Activated gamma-delta T cell treated with anti-CD3 and anti-CD28 coated beads, Interleukin-2, amount 50 U/mL, for 16 hours (primary cell): Measurements from ENCODE around the gene HOXB13.
"Not testable (repeated sequence)": the region's sequence is repeated elsewhere in the genome, so short reads cannot be mapped to it uniquely, and the experiment has no call there.

Experiments
- DNase-seq: peaks from one replicate; pipeline ENCODE4 v3.0.0-alpha.2; 2020; ENCODE audit warnings: low read depth

Gene HOXB13

GRCh38 chr17:48726114-48726915, 2.2 kb downstream of the HOXB13 start:
- no peak for DNase-seq

- DNase-seq = no peak
Observed at GRCh38 chr17:48725288-48726064, 3.1 kb downstream of the HOXB13 start.

- DNase-seq = no peak
Observed at GRCh38 chr17:48725004-48725287, 3.6 kb downstream of the HOXB13 start.

- DNase-seq = peak; percentile 55
Observed at GRCh38 chr17:48724251-48725003, 4.1 kb downstream of the HOXB13 start.

GRCh38 chr17:48723423-48724250, 4.9 kb downstream of the HOXB13 start:
- DNase-seq = no peak

GRCh38 chr17:48722915-48723422, 5.6 kb downstream of the HOXB13 start, which contains the start of gene PRAC2:
TSS of gene PRAC2 (plus strand) at chr17:48723185. CDS start at chr17:48724411, 1,226 bp downstream.
- DNase-seq = no peak

- DNase-seq = no peak
Observed at GRCh38 chr17:48722201-48722907, 6.2 kb downstream of the HOXB13 start, which contains the start of gene PRAC1. TSS of gene PRAC1 (minus strand) at chr17:48722518. CDS start at chr17:48722392, 126 bp downstream.

- DNase-seq = no peak
Observed at GRCh38 chr17:48721009-48721402, 7.5 kb downstream of the HOXB13 start.

GRCh38 chr17:48720266-48721008, 8.1 kb downstream of the HOXB13 start:
- no peak for DNase-seq

- DNase-seq = no peak
Observed at GRCh38 chr17:48719642-48720265, 8.8 kb downstream of the HOXB13 start.

GRCh38 chr17:48718761-48719641, 9.5 kb downstream of the HOXB13 start:
- DNase-seq = no peak

GRCh38 chr17:48718227-48718760, 10.3 kb downstream of the HOXB13 start:
- DNase-seq = no peak

- no peak for DNase-seq
Observed at GRCh38 chr17:48717367-48718226, 11.0 kb downstream of the HOXB13 start.

- not testable (repeated sequence) for DNase-seq
Observed at GRCh38 chr17:48716549-48716948, 12.0 kb downstream of the HOXB13 start.

GRCh38 chr17:48715496-48716399, 12.8 kb downstream of the HOXB13 start:
- DNase-seq = no peak

GRCh38 chr17:48711128-48711527, 17.4 kb downstream of the HOXB13 start:
- DNase-seq = no peak
